Brain microvascular endothelial cell (primary cell): ENCODE results near the gene CNNM3.

Experiments used
- DNase-seq: peaks from one replicate; pipeline ENCODE4 v3.0.0-alpha.2; 2020
- H3K27ac ChIP-seq: fragments of 250-450 bp; sonication (Bioruptor Pico); 2 replicates; pipeline ENCODE4 v1.5.1; 2020; ENCODE audit warnings: mild to moderate bottlenecking, moderate library complexity
- H3K27me3 ChIP-seq: fragments of 250-450 bp; sonication (Bioruptor Pico); replicated peaks from 2 replicates; pipeline ENCODE4 v1.5.1; 2020; ENCODE audit warnings: mild to moderate bottlenecking
- H3K36me3 ChIP-seq: fragments of 250-450 bp; sonication (Bioruptor Pico); replicated peaks from 2 replicates; pipeline ENCODE4 v1.5.1; 2020; ENCODE audit warnings: mild to moderate bottlenecking
- H3K4me3 ChIP-seq: 2 replicates; pipeline ENCODE4 v1.5.1; 2011; ENCODE audit warnings: low read depth, mild to moderate bottlenecking, control low read depth, low read length, moderate library complexity
- CTCF ChIP-seq: IDR thresholded peaks from 2 replicates; pipeline ENCODE4 v1.5.1; 2011; ENCODE audit warnings: low read depth, mild to moderate bottlenecking, moderate library complexity, low read length, control low read depth, inconsistent platforms; ENCODE audit errors: missing control alignments
- in situ Hi-C: cut with HindIII; loops from 2 replicates; pipeline ENCODE4 v1.10.0; 2017; ENCODE audit warnings: low sequenced_read_pairs, low pct_ligation_motif_present

CNNM3 gene

GRCh38 chr2:96875498-96876268, 59.6 kb downstream of the CNNM3 start:
- in situ Hi-C loops = no loop called here
- no peak for TF ChIP-seq CTCF
- Histone ChIP-seq H3K27me3 (no peaks in the 10 kb centered on the region), H3K27ac (no peak overlapping the region), H3K4me3 (no peak overlapping the region), H3K36me3 (no peaks in the 10 kb centered on the region)
- DNase-seq = no peak

- no peak for TF ChIP-seq CTCF
- H3K36me3 ChIP-seq = no peaks in the 10 kb centered on the region
- in situ Hi-C loops = no loop called here
- peak; percentile 43 for DNase-seq
- no peak overlapping the region for H3K4me3 ChIP-seq
- no peaks in the 10 kb centered on the region for H3K27me3 ChIP-seq
- H3K27ac ChIP-seq = no peak overlapping the region
These were observed 60.4 kb downstream of the CNNM3 start for GRCh38 chr2:96876269-96877041.

GRCh38 chr2:96877042-96877451, 61.0 kb downstream of the CNNM3 start:
- no peaks in the 10 kb centered on the region for H3K27me3 ChIP-seq
- H3K27ac ChIP-seq = no peak overlapping the region
- no peak for DNase-seq
- H3K36me3 ChIP-seq = no peaks in the 10 kb centered on the region
- no peak overlapping the region for H3K4me3 ChIP-seq
- no peak for TF ChIP-seq CTCF
- in situ Hi-C loops = no loop called here

GRCh38 chr2:96877631-96878092, 61.6 kb downstream of the CNNM3 start:
- no peaks in the 10 kb centered on the region for H3K36me3 ChIP-seq
- TF ChIP-seq CTCF = no peak
- no peaks in the 10 kb centered on the region for H3K27me3 ChIP-seq
- in situ Hi-C loops = no loop called here
- no peak overlapping the region for H3K4me3 ChIP-seq
- H3K27ac ChIP-seq = no peak overlapping the region
- no peak for DNase-seq

GRCh38 chr2:96878171-96878570, 62.1 kb downstream of the CNNM3 start:
- no peak overlapping the region for H3K27ac ChIP-seq
- in situ Hi-C loops = no loop called here
- H3K4me3 ChIP-seq = no peak overlapping the region
- TF ChIP-seq CTCF = no peak
- H3K27me3 ChIP-seq = no peaks in the 10 kb centered on the region
- H3K36me3 ChIP-seq = no peaks in the 10 kb centered on the region
- DNase-seq = no peak
